NCI-H748 (cell line): ENCODE measurements around the gene USP9X.
A peak's percentile ranks its signal among the peaks of the same experiment; 100 is the strongest.
"Not testable (repeated sequence)": the region's sequence is repeated elsewhere in the genome, so short reads cannot be mapped to it uniquely, and the experiment has no call there.

Source experiments
- DNase-seq: peaks from one replicate; lab custom pipeline; 2025; ENCODE audit not compliant: unreplicated experiment; lab: John Stamatoyannopoulos, UW

USP9X gene

GRCh38 chrX:41085878-41086626, 807 bp downstream of the USP9X start:
- DNase-seq = peak; percentile 53

- DNase-seq = no peak
These were observed 1.3 kb downstream of the USP9X start for GRCh38 chrX:41086627-41086932.

- DNase-seq = peak; percentile 2
These were observed 2.0 kb downstream of the USP9X start for GRCh38 chrX:41087201-41087600.

GRCh38 chrX:41090568-41091238, 5.5 kb downstream of the USP9X start:
- no peak for DNase-seq

GRCh38 chrX:41092776-41093175, 7.5 kb downstream of the USP9X start:
- DNase-seq = no peak

- no peak for DNase-seq
These were observed 9.9 kb downstream of the USP9X start for GRCh38 chrX:41095174-41095573.

- no peak for DNase-seq
These were observed 10.7 kb downstream of the USP9X start for GRCh38 chrX:41095908-41096307.

- DNase-seq = no peak
These were observed 11.2 kb downstream of the USP9X start for GRCh38 chrX:41096339-41096955.

GRCh38 chrX:41097326-41097725, 12.1 kb downstream of the USP9X start:
- no peak for DNase-seq

GRCh38 chrX:41100200-41100599, 15.0 kb downstream of the USP9X start:
- no peak for DNase-seq

GRCh38 chrX:41100819-41101218, 15.6 kb downstream of the USP9X start:
- DNase-seq = no peak

GRCh38 chrX:41105005-41105404, 19.8 kb downstream of the USP9X start:
- DNase-seq = no peak

- DNase-seq = not testable (repeated sequence)
These were observed 21.0 kb downstream of the USP9X start for GRCh38 chrX:41106257-41106656.

- DNase-seq = no peak
These were observed 22.8 kb downstream of the USP9X start for GRCh38 chrX:41108007-41108406.

- DNase-seq = no peak
These were observed 23.4 kb downstream of the USP9X start for GRCh38 chrX:41108463-41109205.

- DNase-seq = no peak
These were observed 25.8 kb downstream of the USP9X start for GRCh38 chrX:41110801-41111625.

- DNase-seq = peak; percentile 17
These were observed 29.8 kb downstream of the USP9X start for GRCh38 chrX:41115104-41115425.

- DNase-seq = no peak
These were observed 31.7 kb downstream of the USP9X start for GRCh38 chrX:41116948-41117347.

- no peak for DNase-seq
These were observed 32.9 kb downstream of the USP9X start for GRCh38 chrX:41118156-41118555.

- DNase-seq = no peak
These were observed 34.6 kb downstream of the USP9X start for GRCh38 chrX:41119803-41120202.

GRCh38 chrX:41121766-41122165, 36.5 kb downstream of the USP9X start:
- no peak for DNase-seq
